Measurements from ENCODE around the gene CA10.

CA10 gene

GRCh38 chr17:52032454-52032853 lies 126.1 kb downstream of the CA10 start:
- Histone ChIP-seq H3K4me1 (ENCODE audit: control insufficient read depth, low read length) (no peaks in the 10 kb centered on the region), H3K36me3 (ENCODE audit: control insufficient read depth, low read length) (no peaks in the 10 kb centered on the region), H3K9me3 (ENCODE audit: control insufficient read depth, insufficient read depth, low read length) (no peaks in the 10 kb centered on the region), H3F3A (ENCODE audit: control insufficient read depth, insufficient read depth) (no peaks in the 10 kb centered on the region), H3K9me2 (replicated peaks; ENCODE audit: control insufficient read depth, low read length) (no peaks in the 10 kb centered on the region), H3K4me2 (ENCODE audit: low read length) (no peak overlapping the region), H3K4me3 (ENCODE audit: low read length) (no peak overlapping the region), H3K79me2 (ENCODE audit: control insufficient read depth, low read length) (no peaks in the 10 kb centered on the region), H3K27me3 (ENCODE audit: control insufficient read depth, low read length) (no peaks in the 10 kb centered on the region), H4K20me1 (ENCODE audit: control insufficient read depth, insufficient read depth, low read depth, low read length) (no peaks in the 10 kb centered on the region), H3K27ac (ENCODE audit: low read depth, low read length) (no peak overlapping the region)
- TF ChIP-seq EZH2phosphoT487 (IDR thresholded peaks at IDR 0.05; ENCODE audit: borderline replicate concordance, low read length) (no peak), CTCF (IDR thresholded peaks at IDR 0.05; ENCODE audit: low read depth, low read length, poor library complexity, severe bottlenecking) (no peak)

- Histone ChIP-seq H3K36me3 (ENCODE audit: control insufficient read depth, low read length) (no peaks in the 10 kb centered on the region), H3K4me3 (ENCODE audit: low read length) (no peak overlapping the region), H3K4me1 (ENCODE audit: control insufficient read depth, low read length) (no peaks in the 10 kb centered on the region), H3F3A (ENCODE audit: control insufficient read depth, insufficient read depth) (no peaks in the 10 kb centered on the region), H4K20me1 (ENCODE audit: control insufficient read depth, insufficient read depth, low read depth, low read length) (no peaks in the 10 kb centered on the region), H3K79me2 (ENCODE audit: control insufficient read depth, low read length) (no peaks in the 10 kb centered on the region), H3K9me3 (ENCODE audit: control insufficient read depth, insufficient read depth, low read length) (no peaks in the 10 kb centered on the region), H3K27ac (ENCODE audit: low read depth, low read length) (no peak overlapping the region), H3K27me3 (ENCODE audit: control insufficient read depth, low read length) (no peaks in the 10 kb centered on the region), H3K9me2 (replicated peaks; ENCODE audit: control insufficient read depth, low read length) (no peaks in the 10 kb centered on the region), H3K4me2 (ENCODE audit: low read length) (no peak overlapping the region)
- no peak for TF ChIP-seq EZH2phosphoT487 (IDR thresholded peaks at IDR 0.05; ENCODE audit: borderline replicate concordance, low read length)
- no peak for TF ChIP-seq CTCF (IDR thresholded peaks at IDR 0.05; ENCODE audit: low read depth, low read length, poor library complexity, severe bottlenecking)
Measured at GRCh38 chr17:52030052-52030451, 128.5 kb downstream of the CA10 start.

- no peaks in the 10 kb centered on the region for H3K4me1 ChIP-seq (ENCODE audit: control insufficient read depth, low read length)
- no peaks in the 10 kb centered on the region for H3K9me3 ChIP-seq (ENCODE audit: control insufficient read depth, insufficient read depth, low read length)
- no peaks in the 10 kb centered on the region for H3K79me2 ChIP-seq (ENCODE audit: control insufficient read depth, low read length)
- no peaks in the 10 kb centered on the region for H3K27me3 ChIP-seq (ENCODE audit: control insufficient read depth, low read length)
- no peaks in the 10 kb centered on the region for H3F3A ChIP-seq (ENCODE audit: control insufficient read depth, insufficient read depth)
- TF ChIP-seq CTCF (IDR thresholded peaks at IDR 0.05; ENCODE audit: low read depth, low read length, poor library complexity, severe bottlenecking), result no peak
- TF ChIP-seq EZH2phosphoT487 (IDR thresholded peaks at IDR 0.05; ENCODE audit: borderline replicate concordance, low read length), result no peak
- H3K27ac ChIP-seq (ENCODE audit: low read depth, low read length), result no peak overlapping the region
- H3K4me2 ChIP-seq (ENCODE audit: low read length), result no peak overlapping the region
- no peaks in the 10 kb centered on the region for H4K20me1 ChIP-seq (ENCODE audit: control insufficient read depth, insufficient read depth, low read depth, low read length)
- no peaks in the 10 kb centered on the region for H3K9me2 ChIP-seq (replicated peaks; ENCODE audit: control insufficient read depth, low read length)
- H3K4me3 ChIP-seq (ENCODE audit: low read length), result no peak overlapping the region
- H3K36me3 ChIP-seq (ENCODE audit: control insufficient read depth, low read length), result no peaks in the 10 kb centered on the region
Measured at GRCh38 chr17:52027620-52028295, 130.8 kb downstream of the CA10 start.

Data from DOHH2 (cell line).